SK-N-SH treated with all-trans-retinoic acid at 6 μM for 48 hours (cell line): ENCODE results near the gene HS6ST2.
A peak's percentile ranks its signal among the peaks of the same experiment; 100 is the strongest.

Experiments
- ATAC-seq: fragments of 200-7000 bp; cut with Tn5 transposase; 3 replicates; pipeline ENCODE4 v1.9.1; 2020; ENCODE audit warnings: mild to moderate bottlenecking, moderate library complexity
- ARNTL ChIP-seq: fragments of 450-650 bp; formaldehyde crosslinking; IDR thresholded peaks from 2 replicates; pipeline ENCODE4 v1.5.0; 2020; ENCODE audit warnings: low read depth, mild to moderate bottlenecking, moderate library complexity, borderline replicate concordance
- BACH2 ChIP-seq: fragments of 250-450 bp; sonication (Bioruptor Pico); IDR thresholded peaks from 2 replicates; pipeline ENCODE4 v1.9.0; 2021; ENCODE audit warnings: mild to moderate bottlenecking, borderline replicate concordance
- CSDC2 ChIP-seq: fragments of 250-450 bp; sonication (Bioruptor Pico); IDR thresholded peaks from 2 replicates; pipeline ENCODE4 v1.5.0; 2020; ENCODE audit warnings: mild to moderate bottlenecking, moderate library complexity
- ESRRG ChIP-seq: fragments of 250-450 bp; sonication (Bioruptor Pico); IDR thresholded peaks from 2 replicates; pipeline ENCODE4 v1.6.1; 2021; ENCODE audit warnings: mild to moderate bottlenecking
- GLIS3 ChIP-seq: fragments of 250-450 bp; sonication (Bioruptor Pico); IDR thresholded peaks from 2 replicates; pipeline ENCODE4 v1.5.0; 2020; ENCODE audit warnings: mild to moderate bottlenecking, moderate library complexity
- ISL1 ChIP-seq: fragments of 250-450 bp; sonication (Bioruptor Pico); IDR thresholded peaks from 2 replicates; pipeline ENCODE4 v2.1.2; 2022; ENCODE audit warnings: mild to moderate bottlenecking, moderate library complexity
- POU6F1 ChIP-seq: fragments of 250-450 bp; sonication (Bioruptor Pico); IDR thresholded peaks from 2 replicates; pipeline ENCODE4 v1.8.0; 2021; ENCODE audit warnings: low read depth, mild to moderate bottlenecking, moderate library complexity, borderline replicate concordance
- PPARA ChIP-seq: fragments of 250-450 bp; sonication (Bioruptor Pico); IDR thresholded peaks from 2 replicates; pipeline ENCODE4 v1.5.0; 2020; ENCODE audit warnings: mild to moderate bottlenecking, borderline replicate concordance
- RARB ChIP-seq: fragments of 250-450 bp; sonication (Bioruptor Pico); IDR thresholded peaks from 2 replicates; pipeline ENCODE4 v1.8.0; 2021; ENCODE audit warnings: mild to moderate bottlenecking, moderate library complexity
- TOX ChIP-seq: fragments of 250-450 bp; sonication (Bioruptor Pico); IDR thresholded peaks from 2 replicates; pipeline ENCODE4 v1.8.0; 2021; ENCODE audit warnings: mild to moderate bottlenecking, moderate library complexity, borderline replicate concordance
- ZC3H10 ChIP-seq: fragments of 250-450 bp; sonication (Bioruptor Pico); IDR thresholded peaks from 2 replicates; pipeline ENCODE4 v1.5.1; 2021; ENCODE audit warnings: mild to moderate bottlenecking, moderate library complexity
- ZFP3 ChIP-seq: fragments of 250-450 bp; sonication (Bioruptor Pico); IDR thresholded peaks from 2 replicates; pipeline ENCODE4 v1.5.0; 2020; ENCODE audit warnings: mild to moderate bottlenecking, moderate library complexity
- ZFP30 ChIP-seq: fragments of 450-650 bp; formaldehyde crosslinking; IDR thresholded peaks from 2 replicates; pipeline ENCODE4 v1.5.0; 2022; ENCODE audit warnings: mild to moderate bottlenecking, moderate library complexity
- ZNF565 ChIP-seq: fragments of 450-650 bp; formaldehyde crosslinking; conservative IDR thresholded peaks from 2 replicates; pipeline ENCODE4 v1.5.0; 2020; ENCODE audit warnings: low read depth, mild to moderate bottlenecking, moderate library complexity
- ZNF70 ChIP-seq: fragments of 450-650 bp; formaldehyde crosslinking; IDR thresholded peaks from 2 replicates; pipeline ENCODE4 v1.5.0; 2020; ENCODE audit warnings: mild to moderate bottlenecking, moderate library complexity
- ZNF8 ChIP-seq: fragments of 450-650 bp; formaldehyde crosslinking; IDR thresholded peaks from 2 replicates; pipeline ENCODE4 v1.5.0; 2020; ENCODE audit warnings: mild to moderate bottlenecking, moderate library complexity
- TF ChIP-seq, protein P1 (sequence below): fragments of 250-450 bp; sonication (Bioruptor Pico); IDR thresholded peaks from 2 replicates; pipeline ENCODE4 v1.5.0; 2020; ENCODE audit warnings: mild to moderate bottlenecking, moderate library complexity
- TF ChIP-seq, protein P2 (sequence below): fragments of 250-450 bp; sonication (Bioruptor Pico); IDR thresholded peaks from 2 replicates; pipeline ENCODE4 v1.5.1; 2020; ENCODE audit warnings: low read depth, mild to moderate bottlenecking, moderate library complexity

Gene HS6ST2

GRCh38 chrX:132612821-132613564 is 345.4 kb downstream of the HS6ST2 start:
- ATAC-seq, result peak; percentile 79
- TF ChIP-seq ARNTL, result no peak
- TF ChIP-seq CSDC2 (CRISPR knock-in tag), result no peak
- no peak for TF ChIP-seq POU6F1 (CRISPR knock-in tag)
- no peak for TF ChIP-seq ESRRG (CRISPR knock-in tag)
- no peak for TF ChIP-seq GLIS3
- TF ChIP-seq, protein P1, sequence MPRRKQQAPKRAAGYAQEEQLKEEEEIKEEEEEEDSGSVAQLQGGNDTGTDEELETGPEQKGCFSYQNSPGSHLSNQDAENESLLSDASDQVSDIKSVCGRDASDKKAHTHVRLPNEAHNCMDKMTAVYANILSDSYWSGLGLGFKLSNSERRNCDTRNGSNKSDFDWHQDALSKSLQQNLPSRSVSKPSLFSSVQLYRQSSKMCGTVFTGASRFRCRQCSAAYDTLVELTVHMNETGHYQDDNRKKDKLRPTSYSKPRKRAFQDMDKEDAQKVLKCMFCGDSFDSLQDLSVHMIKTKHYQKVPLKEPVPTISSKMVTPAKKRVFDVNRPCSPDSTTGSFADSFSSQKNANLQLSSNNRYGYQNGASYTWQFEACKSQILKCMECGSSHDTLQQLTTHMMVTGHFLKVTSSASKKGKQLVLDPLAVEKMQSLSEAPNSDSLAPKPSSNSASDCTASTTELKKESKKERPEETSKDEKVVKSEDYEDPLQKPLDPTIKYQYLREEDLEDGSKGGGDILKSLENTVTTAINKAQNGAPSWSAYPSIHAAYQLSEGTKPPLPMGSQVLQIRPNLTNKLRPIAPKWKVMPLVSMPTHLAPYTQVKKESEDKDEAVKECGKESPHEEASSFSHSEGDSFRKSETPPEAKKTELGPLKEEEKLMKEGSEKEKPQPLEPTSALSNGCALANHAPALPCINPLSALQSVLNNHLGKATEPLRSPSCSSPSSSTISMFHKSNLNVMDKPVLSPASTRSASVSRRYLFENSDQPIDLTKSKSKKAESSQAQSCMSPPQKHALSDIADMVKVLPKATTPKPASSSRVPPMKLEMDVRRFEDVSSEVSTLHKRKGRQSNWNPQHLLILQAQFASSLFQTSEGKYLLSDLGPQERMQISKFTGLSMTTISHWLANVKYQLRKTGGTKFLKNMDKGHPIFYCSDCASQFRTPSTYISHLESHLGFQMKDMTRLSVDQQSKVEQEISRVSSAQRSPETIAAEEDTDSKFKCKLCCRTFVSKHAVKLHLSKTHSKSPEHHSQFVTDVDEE, result no peak
- TF ChIP-seq BACH2 (CRISPR knock-in tag), result no peak
- TF ChIP-seq RARB (CRISPR knock-in tag), result no peak
- no peak for TF ChIP-seq ZFP30 (CRISPR knock-in tag)
- no peak for TF ChIP-seq ZC3H10
- no peak for TF ChIP-seq ZFP3 (CRISPR knock-in tag)
- no peak for TF ChIP-seq PPARA (CRISPR knock-in tag)
- no peak for TF ChIP-seq ZNF8 (CRISPR knock-in tag)

DNA sequence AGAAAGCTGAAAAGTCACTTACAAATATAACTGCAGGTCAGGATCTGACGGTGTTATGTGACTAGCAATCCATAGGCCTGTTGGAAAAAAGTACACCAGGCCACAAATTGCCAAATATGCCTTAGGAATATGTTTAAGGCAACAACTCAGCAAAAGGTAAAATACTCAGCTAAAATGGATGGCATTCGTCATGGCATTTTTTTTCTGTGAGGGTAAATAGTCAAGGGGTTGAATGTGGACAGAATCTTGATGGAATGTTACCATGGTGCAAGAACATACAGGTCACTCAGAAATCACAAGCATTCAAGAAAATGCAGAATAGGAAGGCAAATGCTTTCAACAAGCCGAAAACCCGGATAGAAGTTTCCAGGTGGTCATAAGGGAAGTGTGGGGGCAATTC is 347.9 kb downstream of the HS6ST2 start:
- no peak for ATAC-seq
- no peak for TF ChIP-seq POU6F1 (CRISPR knock-in tag)
- TF ChIP-seq ZNF70 (CRISPR knock-in tag), result no peak
- TF ChIP-seq, protein P2, sequence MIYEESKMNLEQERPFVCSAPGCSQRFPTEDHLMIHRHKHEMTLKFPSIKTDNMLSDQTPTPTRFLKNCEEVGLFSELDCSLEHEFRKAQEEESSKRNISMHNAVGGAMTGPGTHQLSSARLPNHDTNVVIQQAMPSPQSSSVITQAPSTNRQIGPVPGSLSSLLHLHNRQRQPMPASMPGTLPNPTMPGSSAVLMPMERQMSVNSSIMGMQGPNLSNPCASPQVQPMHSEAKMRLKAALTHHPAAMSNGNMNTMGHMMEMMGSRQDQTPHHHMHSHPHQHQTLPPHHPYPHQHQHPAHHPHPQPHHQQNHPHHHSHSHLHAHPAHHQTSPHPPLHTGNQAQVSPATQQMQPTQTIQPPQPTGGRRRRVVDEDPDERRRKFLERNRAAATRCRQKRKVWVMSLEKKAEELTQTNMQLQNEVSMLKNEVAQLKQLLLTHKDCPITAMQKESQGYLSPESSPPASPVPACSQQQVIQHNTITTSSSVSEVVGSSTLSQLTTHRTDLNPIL (CRISPR knock-in tag), result no peak
- no peak for TF ChIP-seq ARNTL
- TF ChIP-seq TOX (CRISPR knock-in tag), result no peak
- TF ChIP-seq, protein P1, result no peak
- TF ChIP-seq ZNF565 (CRISPR knock-in tag), result no peak
- no peak for TF ChIP-seq ISL1 (CRISPR knock-in tag)
- no peak for TF ChIP-seq ZNF8 (CRISPR knock-in tag)
- TF ChIP-seq ZC3H10, result no peak
- TF ChIP-seq RARB (CRISPR knock-in tag), result no peak
- no peak for TF ChIP-seq PPARA (CRISPR knock-in tag)
- TF ChIP-seq ESRRG (CRISPR knock-in tag), result no peak

DNA sequence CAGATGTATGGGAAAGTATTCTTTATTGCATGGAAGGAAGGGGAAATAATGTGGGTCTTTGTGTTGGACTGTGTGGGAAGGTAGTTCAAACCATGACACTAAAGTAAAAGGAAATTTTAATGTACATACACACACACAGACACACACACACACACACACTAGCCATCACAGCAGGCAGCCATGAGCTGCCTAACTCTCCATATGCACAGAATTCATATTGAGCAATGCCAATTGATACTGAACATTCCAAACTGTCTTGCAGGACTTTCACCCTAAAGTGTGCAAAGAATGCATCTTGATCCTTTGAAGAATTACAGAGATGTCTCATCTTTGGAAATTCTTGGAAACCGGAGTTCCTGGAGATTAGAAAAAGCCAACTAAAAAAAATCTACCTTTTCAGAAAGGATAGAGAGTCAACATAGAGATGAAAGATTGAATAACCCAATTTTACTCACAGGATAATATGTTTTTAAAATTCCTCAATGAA is 349.0 kb downstream of the HS6ST2 start:
- TF ChIP-seq, protein P1, result no peak
- no peak for TF ChIP-seq ISL1 (CRISPR knock-in tag)
- TF ChIP-seq, all 23 proteins: peak for 0
- ATAC-seq, result no peak
